ENCODE data around the gene SDCCAG8. TPM values are rescaled to one million over a fixed set of nuclear protein-coding genes. Genes with fewer than 3 reads are reported as not detected.

The SDCCAG8 gene
- total RNA-seq, 1 experiment from 2014 or later = 194 TPM

DNA sequence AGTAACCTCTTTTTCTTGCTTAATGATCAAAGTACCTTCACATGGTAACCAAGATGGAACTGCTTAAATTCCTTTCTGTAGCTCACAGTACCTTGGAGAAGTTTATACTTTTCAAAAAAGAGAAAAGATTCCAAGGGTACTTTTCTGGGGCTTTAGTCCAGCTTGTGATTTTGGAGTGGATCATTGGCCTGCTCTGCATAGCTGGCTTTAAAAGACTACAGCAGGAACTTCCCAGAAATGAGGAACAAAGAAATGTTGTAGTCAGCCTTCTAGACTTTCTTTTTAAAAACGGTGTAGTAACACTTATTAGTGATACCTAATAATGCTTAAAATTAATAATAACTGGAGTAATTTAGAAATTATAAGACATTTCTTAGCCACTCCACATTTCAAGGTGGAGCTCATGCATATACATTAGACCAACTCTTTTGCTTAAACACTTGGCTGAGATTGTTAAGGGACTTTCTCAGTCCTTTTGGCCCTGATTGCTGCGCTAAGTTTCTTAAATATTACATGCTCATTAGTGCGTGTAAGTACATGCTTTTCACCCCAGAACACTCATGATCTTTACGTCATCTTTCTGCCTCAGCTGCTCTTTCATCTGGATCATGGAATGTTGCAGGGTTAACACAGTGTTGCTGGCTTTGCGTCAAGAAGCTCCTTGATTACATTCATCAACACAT, 57.3 kb downstream of the SDCCAG8 start:
- H3K4me2 ChIP-seq (ENCODE audit: low read length) = no peak overlapping the region
- no peaks in the 10 kb centered on the region for H4K20me1 ChIP-seq (ENCODE audit: low read length)
- no peak for ATAC-seq
- ChIA-PET CTCF (no interaction called here), POLR2A (ENCODE audit: unreplicated experiment) (no interaction called here)
- no peak overlapping the region for H2AFZ ChIP-seq (ENCODE audit: low read length)
- no peaks in the 10 kb centered on the region for H3K4me1 ChIP-seq (ENCODE audit: insufficient read depth, low read length)
- no peak for DNase-seq
- H3K79me2 ChIP-seq (ENCODE audit: low read length) = no peaks in the 10 kb centered on the region
- H3K9me3 ChIP-seq (ENCODE audit: low read length) = no peaks in the 10 kb centered on the region
- no peaks in the 10 kb centered on the region for H3K27me3 ChIP-seq (ENCODE audit: low read length)
- H3K27ac ChIP-seq (ENCODE audit: low read length) = no peak overlapping the region
- intact Hi-C loops (cut with micrococcal nuclease) = no loop called here
- no peak overlapping the region for H3K9ac ChIP-seq (ENCODE audit: low read length)
- peaks cover 9% of the 10 kb centered on the region for H3K36me3 ChIP-seq (ENCODE audit: low read depth, low read length)
- TF ChIP-seq, protein P1, sequence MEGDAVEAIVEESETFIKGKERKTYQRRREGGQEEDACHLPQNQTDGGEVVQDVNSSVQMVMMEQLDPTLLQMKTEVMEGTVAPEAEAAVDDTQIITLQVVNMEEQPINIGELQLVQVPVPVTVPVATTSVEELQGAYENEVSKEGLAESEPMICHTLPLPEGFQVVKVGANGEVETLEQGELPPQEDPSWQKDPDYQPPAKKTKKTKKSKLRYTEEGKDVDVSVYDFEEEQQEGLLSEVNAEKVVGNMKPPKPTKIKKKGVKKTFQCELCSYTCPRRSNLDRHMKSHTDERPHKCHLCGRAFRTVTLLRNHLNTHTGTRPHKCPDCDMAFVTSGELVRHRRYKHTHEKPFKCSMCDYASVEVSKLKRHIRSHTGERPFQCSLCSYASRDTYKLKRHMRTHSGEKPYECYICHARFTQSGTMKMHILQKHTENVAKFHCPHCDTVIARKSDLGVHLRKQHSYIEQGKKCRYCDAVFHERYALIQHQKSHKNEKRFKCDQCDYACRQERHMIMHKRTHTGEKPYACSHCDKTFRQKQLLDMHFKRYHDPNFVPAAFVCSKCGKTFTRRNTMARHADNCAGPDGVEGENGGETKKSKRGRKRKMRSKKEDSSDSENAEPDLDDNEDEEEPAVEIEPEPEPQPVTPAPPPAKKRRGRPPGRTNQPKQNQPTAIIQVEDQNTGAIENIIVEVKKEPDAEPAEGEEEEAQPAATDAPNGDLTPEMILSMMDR (conservative IDR thresholded peaks at IDR 0.05; ENCODE audit: low read depth, low read length) = no peak
- TF ChIP-seq EZH2phosphoT487 (IDR thresholded peaks at IDR 0.05; ENCODE audit: borderline replicate concordance, low read length) = no peak
- no peak for TF ChIP-seq EZH2 (IDR thresholded peaks at IDR 0.05; ENCODE audit: low read length, unreplicated experiment)
- H3K9me2 ChIP-seq (replicated peaks; ENCODE audit: low read length) = no peaks in the 10 kb centered on the region
- H3F3A ChIP-seq (ENCODE audit: low read length, unreplicated experiment) = no peaks in the 10 kb centered on the region
- no TSS peak for BruUV-seq (replicated peaks)
- no peak overlapping the region for H3K4me3 ChIP-seq (ENCODE audit: low read length)

DNA sequence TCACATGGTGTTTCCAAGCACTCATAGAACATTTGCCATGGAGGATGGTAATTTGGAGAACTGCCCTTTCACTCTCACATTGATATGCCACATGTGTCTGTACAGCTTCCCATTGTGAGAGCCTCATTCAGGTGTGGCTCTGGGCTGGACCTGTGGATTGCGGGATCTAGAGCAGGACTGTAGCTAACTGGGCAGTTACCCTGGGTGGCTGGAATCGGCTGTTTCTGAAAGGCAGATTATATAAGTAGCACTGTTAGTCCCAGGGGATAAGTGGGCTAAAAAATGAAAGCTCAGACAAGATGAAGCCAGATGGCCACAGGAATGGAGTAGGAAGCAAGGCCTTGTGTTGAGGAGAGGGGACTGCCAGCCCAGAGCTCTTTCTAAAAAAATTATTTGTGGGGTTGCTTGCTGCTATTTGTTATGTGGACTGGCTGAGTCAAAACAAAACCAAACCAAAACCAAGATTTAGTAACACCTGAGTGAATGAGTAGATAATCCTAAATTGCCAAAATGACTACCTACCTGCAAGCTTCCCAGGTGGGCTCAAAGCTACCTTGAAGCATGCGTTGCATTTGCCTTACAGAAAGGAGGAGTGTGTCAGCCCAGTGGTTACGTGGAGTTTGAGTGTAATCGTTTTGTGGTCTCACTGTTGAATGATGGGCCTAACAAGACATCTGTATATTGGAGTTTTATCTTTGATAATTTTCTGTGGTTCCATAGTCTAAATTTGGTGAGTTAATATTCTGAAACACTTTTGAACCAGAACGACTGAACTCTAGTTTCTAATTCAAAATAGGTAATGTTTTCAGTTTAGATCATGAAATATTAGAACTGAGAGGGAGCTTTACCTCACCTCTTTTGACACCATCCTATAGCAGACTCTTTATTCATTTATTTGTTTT, 58.0 kb downstream of the SDCCAG8 start:
- Histone ChIP-seq H3K9me3 (ENCODE audit: low read length) (no peaks in the 10 kb centered on the region), H3F3A (ENCODE audit: low read length, unreplicated experiment) (no peaks in the 10 kb centered on the region), H4K20me1 (ENCODE audit: low read length) (no peaks in the 10 kb centered on the region), H3K27me3 (ENCODE audit: low read length) (no peaks in the 10 kb centered on the region), H3K4me2 (ENCODE audit: low read length) (no peak overlapping the region), H2AFZ (ENCODE audit: low read length) (no peak overlapping the region), H3K79me2 (ENCODE audit: low read length) (no peaks in the 10 kb centered on the region), H3K4me3 (ENCODE audit: low read length) (no peak overlapping the region), H3K9me2 (replicated peaks; ENCODE audit: low read length) (no peaks in the 10 kb centered on the region), H3K9ac (ENCODE audit: low read length) (no peak overlapping the region), H3K27ac (ENCODE audit: low read length) (no peak overlapping the region), H3K36me3 (ENCODE audit: low read depth, low read length) (peaks cover 12% of the 10 kb centered on the region; the same call in 1 of the 2 replicates), H3K4me1 (ENCODE audit: insufficient read depth, low read length) (no peaks in the 10 kb centered on the region)
- DNase-seq = no peak
- TF ChIP-seq EZH2 (IDR thresholded peaks at IDR 0.05; ENCODE audit: low read length, unreplicated experiment) (no peak), EZH2phosphoT487 (IDR thresholded peaks at IDR 0.05; ENCODE audit: borderline replicate concordance, low read length) (no peak)
- TF ChIP-seq, protein P1 (conservative IDR thresholded peaks at IDR 0.05; ENCODE audit: low read depth, low read length) = no peak
- ATAC-seq = no peak
- CTCF ChIA-PET = no interaction called here
- BruUV-seq (replicated peaks) = no TSS peak
- intact Hi-C loops (cut with micrococcal nuclease) = no loop called here
- POLR2A ChIA-PET (ENCODE audit: unreplicated experiment) = no interaction called here

DNA sequence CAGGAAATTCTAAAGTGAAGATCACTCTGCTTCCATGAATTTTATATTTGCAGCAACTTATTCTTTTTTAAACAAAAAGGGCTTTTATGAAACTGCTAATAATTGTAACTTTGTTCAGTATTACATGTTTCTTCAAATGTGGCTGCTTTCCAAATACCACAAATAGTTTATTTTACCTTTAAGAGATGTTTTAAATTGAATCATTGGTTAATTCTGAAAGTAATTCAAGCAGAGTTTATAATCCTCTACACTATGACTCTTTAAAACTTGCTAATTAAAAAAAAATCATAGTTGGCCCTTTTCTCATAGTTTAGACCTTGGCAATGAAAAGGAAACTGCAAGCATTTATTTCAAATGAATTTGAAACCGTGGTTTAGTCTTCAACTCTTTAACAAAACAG, 59.6 kb downstream of the SDCCAG8 start:
- Histone ChIP-seq H3K9me3 (ENCODE audit: low read length) (no peaks in the 10 kb centered on the region), H3K27me3 (ENCODE audit: low read length) (no peaks in the 10 kb centered on the region), H3K4me3 (ENCODE audit: low read length) (no peak overlapping the region), H3K4me1 (ENCODE audit: insufficient read depth, low read length) (no peaks in the 10 kb centered on the region), H3K79me2 (ENCODE audit: low read length) (no peaks in the 10 kb centered on the region), H3F3A (ENCODE audit: low read length, unreplicated experiment) (no peaks in the 10 kb centered on the region), H3K27ac (ENCODE audit: low read length) (no peak overlapping the region), H2AFZ (ENCODE audit: low read length) (no peak overlapping the region), H3K36me3 (ENCODE audit: low read depth, low read length) (peaks cover 12% of the 10 kb centered on the region; the same call in 1 of the 2 replicates), H4K20me1 (ENCODE audit: low read length) (no peaks in the 10 kb centered on the region), H3K9me2 (replicated peaks; ENCODE audit: low read length) (no peaks in the 10 kb centered on the region), H3K9ac (ENCODE audit: low read length) (no peak overlapping the region), H3K4me2 (ENCODE audit: low read length) (no peak overlapping the region)
- DNase-seq (no peak), ATAC-seq (no peak)
- ChIA-PET CTCF (no interaction called here), POLR2A (ENCODE audit: unreplicated experiment) (no interaction called here)
- BruUV-seq (replicated peaks) = no TSS peak
- intact Hi-C loops (cut with micrococcal nuclease) = no loop called here
- TF ChIP-seq EZH2phosphoT487 (IDR thresholded peaks at IDR 0.05; ENCODE audit: borderline replicate concordance, low read length) (no peak), EZH2 (IDR thresholded peaks at IDR 0.05; ENCODE audit: low read length, unreplicated experiment) (no peak)
- TF ChIP-seq, protein P1 (conservative IDR thresholded peaks at IDR 0.05; ENCODE audit: low read depth, low read length) = no peak
